ENCODE results near the gene KLK2.
A peak's percentile ranks its signal among the peaks of the same experiment; 100 is the strongest.

The KLK2 gene

GRCh38 chr19:50911206-50912101 lies 38.2 kb downstream of the KLK2 start, which contains the start of gene KLK4:
TSS of gene KLK4 (minus strand) at chr19:50911395. CDS start at chr19:50910738, 657 bp downstream.
- no peaks in the 10 kb centered on the region for H3K9me3 ChIP-seq (ENCODE audit: control extremely low read depth in 1 of 5, control insufficient read depth in 4 of 5, insufficient read depth in 2 of 5, low read depth in 1 of 5, low read length in 4 of 5)
- H3K4me1 ChIP-seq (ENCODE audit: control extremely low read depth in 1 of 4, control insufficient read depth in 4 of 4, insufficient read depth in 4 of 4, low read length in 3 of 4), result peaks cover 0 to 8% (median 1%) of the 10 kb centered on the region in 4 experiments
- no peaks in the 10 kb centered on the region for H3K36me3 ChIP-seq (ENCODE audit: control insufficient read depth in 4 of 4, insufficient read depth in 4 of 4, low read length in 3 of 4)
- no peak within 1 kb of the TSS for H3K27ac ChIP-seq (ENCODE audit: insufficient read depth in 1 of 2, low read depth in 1 of 2, low read length in 2 of 2, poor library complexity in 1 of 2, severe bottlenecking in 2 of 2)
- H3K4me3 ChIP-seq (ENCODE audit: control insufficient read depth in 1 of 7, extremely low read depth in 1 of 7, insufficient read depth in 4 of 7, low read depth in 2 of 7, low read length in 6 of 7), result no peak within 1 kb of the TSS
- CTCF ChIA-PET, result no interaction called here
- peaks cover 3 to 91% (median 32%) of the 10 kb centered on the region in 5 experiments for H3K27me3 ChIP-seq (replicated peaks in 2 of 5; ENCODE audit: control insufficient read depth in 4 of 5, insufficient read depth in 5 of 5, low read length in 4 of 5)
- DNase-seq, result no peak
- POLR2A ChIA-PET, result no interaction called here
- 61% methylated on average over 9 of the region's 9 CpGs for WGBS (ENCODE audit: insufficient coverage)

GRCh38 chr19:50912102-50912599 lies 38.9 kb downstream of the KLK2 start:
- POLR2A ChIA-PET, result no interaction called here
- Histone ChIP-seq H3K4me1 (ENCODE audit: control extremely low read depth in 1 of 4, control insufficient read depth in 4 of 4, insufficient read depth in 4 of 4, low read length in 3 of 4) (peaks cover 0 to 8% (median 1%) of the 10 kb centered on the region in 4 experiments), H3K36me3 (ENCODE audit: control insufficient read depth in 4 of 4, insufficient read depth in 4 of 4, low read length in 3 of 4) (no peaks in the 10 kb centered on the region), H3K4me3 (ENCODE audit: control insufficient read depth in 1 of 7, extremely low read depth in 1 of 7, insufficient read depth in 4 of 7, low read depth in 2 of 7, low read length in 6 of 7) (no peak overlapping the region), H3K27me3 (replicated peaks in 2 of 5; ENCODE audit: control insufficient read depth in 4 of 5, insufficient read depth in 5 of 5, low read length in 4 of 5) (peaks cover 3 to 91% (median 32%) of the 10 kb centered on the region in 5 experiments), H3K9me3 (ENCODE audit: control extremely low read depth in 1 of 5, control insufficient read depth in 4 of 5, insufficient read depth in 2 of 5, low read depth in 1 of 5, low read length in 4 of 5) (no peaks in the 10 kb centered on the region), H3K27ac (ENCODE audit: insufficient read depth in 1 of 2, low read depth in 1 of 2, low read length in 2 of 2, poor library complexity in 1 of 2, severe bottlenecking in 2 of 2) (no peak overlapping the region)
- WGBS (ENCODE audit: insufficient coverage), result 25% methylated on average over 11 of the region's 21 CpGs
- CTCF ChIA-PET, result no interaction called here
- DNase-seq, result no peak

GRCh38 chr19:50912727-50913716 lies 39.8 kb downstream of the KLK2 start:
- peaks cover 0 to 82% (median 30%) of the 10 kb centered on the region in 5 experiments for H3K27me3 ChIP-seq (replicated peaks in 2 of 5; ENCODE audit: control insufficient read depth in 4 of 5, insufficient read depth in 5 of 5, low read length in 4 of 5)
- ChIA-PET CTCF (no interaction called here), POLR2A (no interaction called here)

GRCh38 chr19:50916069-50916468 lies 42.8 kb downstream of the KLK2 start:
- peaks cover 0 to 64% (median 12%) of the 10 kb centered on the region in 5 experiments for H3K27me3 ChIP-seq (replicated peaks in 2 of 5; ENCODE audit: control insufficient read depth in 4 of 5, insufficient read depth in 5 of 5, low read length in 4 of 5)
- no peaks in the 10 kb centered on the region for H3K9me3 ChIP-seq (ENCODE audit: control extremely low read depth in 1 of 5, control insufficient read depth in 4 of 5, insufficient read depth in 2 of 5, low read depth in 1 of 5, low read length in 4 of 5)
- ChIA-PET POLR2A (no interaction called here), CTCF (no interaction called here)
- H3K4me1 ChIP-seq (ENCODE audit: control extremely low read depth in 1 of 4, control insufficient read depth in 4 of 4, insufficient read depth in 4 of 4, low read length in 3 of 4), result no peaks in the 10 kb centered on the region
- no peak overlapping the region for H3K4me3 ChIP-seq (ENCODE audit: control insufficient read depth in 1 of 7, extremely low read depth in 1 of 7, insufficient read depth in 4 of 7, low read depth in 2 of 7, low read length in 6 of 7)
- WGBS (ENCODE audit: insufficient coverage), result 100% methylated on average over 1 of the region's 2 CpGs
- DNase-seq, result no peak
- H3K36me3 ChIP-seq (ENCODE audit: control insufficient read depth in 4 of 4, insufficient read depth in 4 of 4, low read length in 3 of 4), result no peaks in the 10 kb centered on the region
- H3K27ac ChIP-seq (ENCODE audit: insufficient read depth in 1 of 2, low read depth in 1 of 2, low read length in 2 of 2, poor library complexity in 1 of 2, severe bottlenecking in 2 of 2), result no peak overlapping the region

More at GRCh38 chr19:50912727-50913716, 39.8 kb downstream of the KLK2 start:
- Histone ChIP-seq H3K4me3 (ENCODE audit: control insufficient read depth in 1 of 7, extremely low read depth in 1 of 7, insufficient read depth in 4 of 7, low read depth in 2 of 7, low read length in 6 of 7) (no peak overlapping the region), H3K27ac (ENCODE audit: insufficient read depth in 1 of 2, low read depth in 1 of 2, low read length in 2 of 2, poor library complexity in 1 of 2, severe bottlenecking in 2 of 2) (no peak overlapping the region), H3K36me3 (ENCODE audit: control insufficient read depth in 4 of 4, insufficient read depth in 4 of 4, low read length in 3 of 4) (no peaks in the 10 kb centered on the region), H3K9me3 (ENCODE audit: control extremely low read depth in 1 of 5, control insufficient read depth in 4 of 5, insufficient read depth in 2 of 5, low read depth in 1 of 5, low read length in 4 of 5) (no peaks in the 10 kb centered on the region), H3K4me1 (ENCODE audit: control extremely low read depth in 1 of 4, control insufficient read depth in 4 of 4, insufficient read depth in 4 of 4, low read length in 3 of 4) (peaks cover 0 to 8% (median 1%) of the 10 kb centered on the region in 4 experiments)
- DNase-seq, result no peak
- 3% methylated on average over 23 of the region's 29 CpGs for WGBS (ENCODE audit: insufficient coverage)

GRCh38 chr19:50921426-50922316 lies 48.4 kb downstream of the KLK2 start:
- WGBS (ENCODE audit: insufficient coverage), result 5% methylated on average over 8 of the region's 12 CpGs
- Histone ChIP-seq H3K9me3 (ENCODE audit: control extremely low read depth in 1 of 5, control insufficient read depth in 4 of 5, insufficient read depth in 2 of 5, low read depth in 1 of 5, low read length in 4 of 5) (no peaks in the 10 kb centered on the region), H3K4me1 (ENCODE audit: control extremely low read depth in 1 of 4, control insufficient read depth in 4 of 4, insufficient read depth in 4 of 4, low read length in 3 of 4) (peaks cover 0 to 8% (median 6%) of the 10 kb centered on the region in 4 experiments), H3K27me3 (replicated peaks in 2 of 5; ENCODE audit: control insufficient read depth in 4 of 5, insufficient read depth in 5 of 5, low read length in 4 of 5) (peaks cover 0 to 34% (median 2%) of the 10 kb centered on the region in 5 experiments), H3K36me3 (ENCODE audit: control insufficient read depth in 4 of 4, insufficient read depth in 4 of 4, low read length in 3 of 4) (no peaks in the 10 kb centered on the region), H3K27ac (ENCODE audit: insufficient read depth in 1 of 2, low read depth in 1 of 2, low read length in 2 of 2, poor library complexity in 1 of 2, severe bottlenecking in 2 of 2) (no peak overlapping the region), H3K4me3 (ENCODE audit: control insufficient read depth in 1 of 7, extremely low read depth in 1 of 7, insufficient read depth in 4 of 7, low read depth in 2 of 7, low read length in 6 of 7) (no peak overlapping the region)
- DNase-seq, result no peak
- CTCF ChIA-PET, result interaction anchor here (0.6 to 2.0 kb wide), 14 partner anchors 12 to 385 kb away, joined by 3 to 12 read pairs (median 3); no protein-coding TSS in a partner anchor
- POLR2A ChIA-PET, result no interaction called here

GRCh38 chr19:50922317-50922853 lies 49.1 kb downstream of the KLK2 start:
- 35% methylated on average over 20 of the region's 21 CpGs for WGBS (ENCODE audit: insufficient coverage)
- ChIA-PET POLR2A (no interaction called here), CTCF (interaction anchor here (0.6 to 2.0 kb wide), 13 partner anchors 12 to 386 kb away, joined by 3 to 12 read pairs (median 3); no protein-coding TSS in a partner anchor)
- no peak overlapping the region for H3K4me3 ChIP-seq (ENCODE audit: control insufficient read depth in 1 of 7, extremely low read depth in 1 of 7, insufficient read depth in 4 of 7, low read depth in 2 of 7, low read length in 6 of 7)
- DNase-seq, result peak; percentile 72 to 87 (median 83)
- no peak overlapping the region for H3K27ac ChIP-seq (ENCODE audit: insufficient read depth in 1 of 2, low read depth in 1 of 2, low read length in 2 of 2, poor library complexity in 1 of 2, severe bottlenecking in 2 of 2)
- H3K27me3 ChIP-seq (replicated peaks in 2 of 5; ENCODE audit: control insufficient read depth in 4 of 5, insufficient read depth in 5 of 5, low read length in 4 of 5), result peaks cover 0 to 31% (median 2%) of the 10 kb centered on the region in 5 experiments
- H3K36me3 ChIP-seq (ENCODE audit: control insufficient read depth in 4 of 4, insufficient read depth in 4 of 4, low read length in 3 of 4), result no peaks in the 10 kb centered on the region
- no peaks in the 10 kb centered on the region for H3K9me3 ChIP-seq (ENCODE audit: control extremely low read depth in 1 of 5, control insufficient read depth in 4 of 5, insufficient read depth in 2 of 5, low read depth in 1 of 5, low read length in 4 of 5)
- peaks cover 0 to 8% (median 6%) of the 10 kb centered on the region in 4 experiments for H3K4me1 ChIP-seq (ENCODE audit: control extremely low read depth in 1 of 4, control insufficient read depth in 4 of 4, insufficient read depth in 4 of 4, low read length in 3 of 4)

Measured in common myeloid progenitor, CD34-positive (primary cell).